HL-60/S4 treated with phorbol 12-myristate 13-acetate at 8.2 ng/mL for 4 days and 3 days (cell line): ENCODE data around the gene NPAS2.

Experiments used
- in situ Hi-C: fragments of 300-500 bp; cut with MboI; formaldehyde crosslinking; loops from 2 replicates; pipeline ENCODE4 v1.15.0; 2022; ENCODE audit warnings: low sequenced_read_pairs

Gene NPAS2

GRCh38 chr2:101003278-101003775 is 183.4 kb downstream of the NPAS2 start:
- in situ Hi-C loops = no loop called here

GRCh38 chr2:101004620-101005325 is 184.8 kb downstream of the NPAS2 start:
- in situ Hi-C loops = no loop called here

- in situ Hi-C loops = no loop called here
Measured at GRCh38 chr2:101006065-101006715, 186.3 kb downstream of the NPAS2 start.

GRCh38 chr2:101007415-101008345 is 187.7 kb downstream of the NPAS2 start:
- in situ Hi-C loops = no loop called here

GRCh38 chr2:101011152-101011551 is 191.2 kb downstream of the NPAS2 start:
- in situ Hi-C loops = no loop called here

GRCh38 chr2:101012054-101012705 is 192.2 kb downstream of the NPAS2 start:
- in situ Hi-C loops = no loop called here

- in situ Hi-C loops = no loop called here
Measured at GRCh38 chr2:101012706-101013181, 192.8 kb downstream of the NPAS2 start.

GRCh38 chr2:101014264-101014857 is 194.4 kb downstream of the NPAS2 start:
- in situ Hi-C loops = no loop called here

- in situ Hi-C loops = no loop called here
Measured at GRCh38 chr2:101017371-101017770, 197.4 kb downstream of the NPAS2 start.

- in situ Hi-C loops = no loop called here
Measured at GRCh38 chr2:101018934-101019333, 199.0 kb downstream of the NPAS2 start.

- in situ Hi-C loops = no loop called here
Measured at GRCh38 chr2:101022221-101022620, 202.3 kb downstream of the NPAS2 start.

GRCh38 chr2:101023327-101024107 is 203.6 kb downstream of the NPAS2 start:
- in situ Hi-C loops = no loop called here

GRCh38 chr2:101025561-101025960 is 205.6 kb downstream of the NPAS2 start:
- in situ Hi-C loops = loop anchor here (25.0 kb wide), 1 partner anchor 137 kb away; the partner anchor contains the start of gene TBC1D8

- in situ Hi-C loops = loop anchor here (25.0 kb wide), 1 partner anchor 136 kb away; the partner anchor contains the start of gene TBC1D8
Measured at GRCh38 chr2:101026253-101026701, 206.3 kb downstream of the NPAS2 start.

GRCh38 chr2:101026923-101027469 is 207.1 kb downstream of the NPAS2 start:
- in situ Hi-C loops = loop anchor here (25.0 kb wide), 1 partner anchor 135 kb away; the partner anchor contains the start of gene TBC1D8

- in situ Hi-C loops = loop anchor here (25.0 kb wide), 1 partner anchor 134 kb away; the partner anchor contains the start of gene TBC1D8
Measured at GRCh38 chr2:101027852-101028251, 207.9 kb downstream of the NPAS2 start.

- in situ Hi-C loops = loop anchor here (25.0 kb wide), 1 partner anchor 131 kb away; the partner anchor contains the start of gene TBC1D8
Measured at GRCh38 chr2:101030866-101031554, 211.1 kb downstream of the NPAS2 start.
